GM21447 (cell line): ENCODE measurements around the gene TRIM10.
"Not testable (repeated sequence)": the region's sequence is repeated elsewhere in the genome, so short reads cannot be mapped to it uniquely, and the experiment has no call there.

ENCODE experiments used
- ATAC-seq: cut with Tn5 transposase; IDR thresholded peaks from one replicate; pipeline ENCODE4 v1.9.1; 2021; ENCODE audit not compliant: unreplicated experiment

The TRIM10 gene

DNA sequence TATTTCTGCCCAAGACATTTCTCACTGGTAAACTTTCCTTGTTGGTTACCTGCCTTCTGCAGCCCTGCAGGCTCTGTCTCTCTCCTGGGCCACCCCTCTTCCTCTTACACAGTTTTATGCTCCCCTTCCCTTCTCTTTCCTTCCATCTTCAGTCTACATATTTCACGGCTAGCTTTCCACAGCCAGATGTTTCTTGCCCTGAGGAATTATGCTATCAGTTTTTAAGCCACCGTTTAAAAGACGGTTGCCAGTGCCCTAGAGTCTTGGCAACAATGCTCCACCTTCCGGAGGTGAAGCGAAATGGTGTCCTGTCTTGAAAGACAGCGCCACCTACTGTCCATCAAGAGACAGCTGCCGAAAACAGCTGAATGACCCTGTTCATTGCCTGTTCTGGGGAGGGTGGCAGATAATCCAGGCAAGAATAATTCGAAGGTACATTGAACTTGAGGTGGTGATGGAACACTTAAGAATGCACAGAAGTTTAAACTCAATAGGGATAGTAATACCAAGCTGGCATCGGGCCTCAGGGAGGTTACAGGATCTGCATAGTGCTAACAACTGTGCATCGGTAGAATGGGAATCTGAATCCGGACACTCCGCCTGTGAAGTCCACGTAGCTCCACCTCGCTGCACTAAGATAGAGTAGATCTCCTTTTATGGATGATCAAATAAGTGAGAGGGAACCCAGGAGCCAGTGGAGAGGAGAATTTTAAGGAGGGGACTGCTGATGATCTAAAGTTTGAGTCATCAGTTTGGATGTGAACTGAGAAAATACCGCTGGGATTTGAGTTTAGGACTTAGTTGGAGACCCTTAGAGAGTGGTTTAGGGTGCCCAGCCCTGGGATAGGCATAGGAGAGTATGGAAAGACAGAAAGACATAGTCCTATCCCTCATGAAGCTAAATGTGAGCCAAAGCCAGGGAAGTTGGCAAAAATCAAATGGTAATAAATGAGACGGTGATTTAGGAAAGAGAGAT lies 29.8 kb downstream of the TRIM10 start:
- peak; percentile 63 for ATAC-seq

DNA sequence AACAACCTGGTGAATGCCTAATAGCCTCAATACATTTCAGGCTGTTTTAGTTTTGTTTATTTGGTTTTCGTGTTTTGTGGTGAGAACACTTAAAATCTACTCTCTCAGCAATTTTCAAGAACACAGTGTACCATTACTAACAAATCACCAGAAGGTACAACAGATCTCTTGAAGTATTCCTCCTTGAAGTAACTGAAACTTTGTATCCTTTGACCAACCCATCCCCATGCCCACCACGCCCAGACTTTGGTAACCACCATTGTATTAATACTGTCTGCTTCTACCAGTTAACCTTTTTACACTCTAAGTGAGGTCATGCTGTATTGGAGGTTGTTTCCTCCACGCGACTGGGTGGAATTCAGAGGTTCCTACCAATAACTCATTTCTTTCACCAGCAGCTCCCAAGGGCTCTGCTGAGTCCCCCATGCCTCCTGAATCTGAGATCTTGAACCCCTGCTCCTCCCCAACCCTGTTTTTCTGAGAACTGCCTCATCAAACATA lies 30.8 kb downstream of the TRIM10 start:
- no peak for ATAC-seq

DNA sequence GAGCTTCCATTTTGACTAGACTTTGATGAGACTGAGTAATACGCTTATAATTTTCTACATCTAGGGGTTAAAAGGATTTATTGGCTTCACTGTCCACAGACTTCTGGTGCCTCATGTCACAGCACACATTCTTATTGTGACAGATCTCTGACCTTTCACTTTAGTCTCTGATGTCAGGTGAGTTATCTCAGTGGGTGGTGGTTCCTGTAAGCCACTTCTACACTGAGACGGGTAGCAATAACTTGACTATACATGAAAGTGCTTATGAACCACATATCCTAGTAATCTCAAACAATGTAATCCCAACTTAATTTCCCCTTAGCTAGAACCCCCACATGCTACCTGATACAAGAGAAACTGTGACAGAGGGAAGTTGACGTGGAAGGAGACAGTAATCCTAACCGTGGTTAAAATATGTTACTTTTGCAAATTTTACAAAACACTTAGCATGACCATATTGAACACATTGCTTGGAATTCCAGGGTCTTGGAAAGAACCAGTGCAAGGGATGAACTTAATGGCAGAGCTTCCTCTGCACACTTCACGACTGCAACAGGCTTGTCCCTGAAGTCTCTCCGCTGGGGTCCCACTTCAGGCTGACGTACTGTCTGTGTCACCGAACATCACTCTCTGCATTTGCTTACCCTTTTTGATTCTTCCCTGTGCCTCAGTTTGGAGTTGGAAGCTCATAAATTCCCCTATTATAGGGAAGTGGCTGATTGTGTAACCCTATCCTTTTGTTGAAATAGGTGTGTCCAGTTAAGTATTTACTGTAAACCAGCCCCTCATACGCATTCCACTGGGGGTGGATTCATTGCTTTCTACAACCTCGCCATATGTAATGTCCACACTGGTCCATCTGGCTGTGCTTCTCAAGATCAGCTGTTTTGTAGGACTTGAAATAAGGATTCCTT lies 31.5 kb downstream of the TRIM10 start:
- no peak for ATAC-seq

DNA sequence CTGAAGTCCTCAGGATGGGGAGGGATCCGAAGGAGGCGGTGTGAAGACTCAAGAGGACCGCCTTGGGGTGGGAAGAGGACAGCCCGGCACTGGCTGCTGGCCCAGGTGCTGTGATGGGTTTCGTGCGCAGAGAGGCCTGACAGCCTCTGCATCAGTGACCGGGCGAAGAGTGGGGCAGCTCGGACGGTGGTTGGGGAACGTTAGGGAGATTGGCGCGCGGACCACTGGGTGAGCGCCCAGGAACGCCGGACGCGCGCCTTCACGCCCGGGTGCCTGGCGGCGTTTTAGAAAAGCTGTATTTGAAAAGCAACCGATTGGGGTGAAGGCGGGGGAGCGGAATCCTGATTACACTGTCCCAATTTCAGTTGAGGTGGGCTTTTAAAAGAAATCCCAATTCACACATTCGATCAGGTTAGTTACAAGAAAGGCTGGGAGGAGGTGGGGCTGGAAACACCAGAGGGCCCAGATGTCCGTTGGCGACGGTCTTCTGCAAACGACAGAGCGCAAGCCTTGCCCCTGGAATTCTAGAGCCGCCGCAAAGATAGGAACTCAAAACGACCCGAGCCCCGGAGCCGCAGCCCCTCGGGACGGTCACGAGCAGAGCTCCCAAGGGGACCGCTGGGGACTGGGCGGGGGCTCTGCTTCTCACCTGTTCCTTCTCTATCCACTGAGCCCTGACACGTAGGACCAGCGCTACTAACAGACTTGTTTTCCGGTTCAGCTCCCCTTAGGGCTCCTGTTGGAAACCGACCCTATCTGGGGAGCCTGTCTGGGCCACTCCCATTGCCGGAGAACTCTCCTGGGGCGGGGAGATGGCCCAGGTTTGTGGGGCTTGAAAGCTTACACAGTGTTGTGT lies 33.5 kb downstream of the TRIM10 start:
- no peak for ATAC-seq

DNA sequence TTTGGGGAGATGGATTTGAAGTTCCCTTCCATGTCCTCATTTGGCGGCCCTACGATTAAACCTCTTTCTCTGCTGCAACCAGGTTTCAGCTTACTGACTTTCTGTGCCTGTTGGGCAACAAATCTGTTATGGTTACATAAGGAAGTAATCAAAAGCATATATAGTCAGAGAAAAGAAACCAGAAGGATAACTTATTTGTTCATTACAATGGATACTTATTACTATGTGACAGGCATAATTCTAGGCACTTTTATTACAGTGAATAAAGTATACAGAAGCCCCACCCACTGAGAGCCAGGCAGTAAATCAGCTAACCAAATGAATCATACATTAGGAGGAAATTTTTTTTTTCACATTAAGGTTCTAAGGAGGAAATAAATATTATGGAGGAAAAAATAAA lies 38.5 kb downstream of the TRIM10 start:
- no peak for ATAC-seq

DNA sequence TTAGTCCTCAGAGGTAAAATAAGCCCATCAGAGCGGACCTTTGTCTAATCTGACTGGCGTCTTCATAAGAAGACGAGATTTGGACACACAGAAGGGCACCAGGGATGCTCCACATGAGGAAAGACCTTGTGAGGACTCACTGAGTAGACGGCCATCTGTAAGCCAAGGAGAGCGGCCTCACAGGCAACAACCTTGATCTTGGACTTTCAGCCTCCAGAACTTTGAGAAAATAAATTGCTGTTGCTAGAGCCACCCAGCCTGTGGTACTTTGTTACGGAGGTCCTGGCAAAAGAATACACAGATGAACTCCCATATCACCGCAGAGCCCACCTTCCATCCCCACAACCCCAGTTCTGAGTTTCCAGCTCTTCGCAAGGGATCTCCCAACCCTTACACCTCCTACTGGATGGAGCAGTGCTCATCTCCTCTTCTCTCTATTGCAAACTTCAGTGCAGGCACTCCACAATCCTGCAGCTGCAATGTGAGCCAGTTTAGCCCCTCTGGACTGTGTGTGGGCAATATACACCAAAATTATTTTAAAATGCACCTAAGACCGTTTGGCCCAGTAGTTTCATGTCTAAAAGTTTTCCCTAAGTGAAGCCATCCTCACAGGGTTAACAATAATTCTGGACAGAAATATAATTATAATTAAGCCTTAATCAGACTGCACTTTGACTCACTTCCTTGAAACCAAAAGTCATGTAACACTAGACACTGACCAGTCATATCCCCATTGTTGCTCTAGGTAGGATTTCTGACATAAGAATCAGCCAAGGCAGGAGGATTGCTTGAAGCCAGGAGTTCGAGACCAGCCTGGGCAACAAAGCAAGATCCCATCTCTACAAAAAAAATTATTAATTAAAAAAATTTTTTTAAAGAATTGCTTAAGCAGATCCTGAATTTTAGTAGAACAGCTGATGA lies 39.3 kb downstream of the TRIM10 start:
- no peak for ATAC-seq

DNA sequence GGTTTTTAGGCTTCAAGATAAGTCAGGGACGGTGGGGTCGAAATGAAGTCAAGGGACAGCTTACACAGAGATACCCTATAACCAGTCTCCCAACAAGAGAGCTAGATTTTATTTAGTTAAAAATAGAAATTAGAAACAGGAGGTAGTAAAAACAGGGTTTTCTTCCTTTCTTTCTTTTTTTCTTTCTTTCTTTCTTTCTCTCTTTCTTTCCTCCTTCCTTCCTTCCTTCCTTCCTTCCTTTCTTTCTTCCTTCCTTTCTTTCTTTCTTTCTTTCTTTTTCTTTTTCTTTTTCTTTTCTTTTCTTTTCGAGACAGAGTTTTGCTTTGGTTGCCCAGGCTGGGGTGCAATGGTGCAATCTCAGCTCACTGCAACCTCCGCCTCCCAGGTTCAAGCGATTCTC lies 42.3 kb downstream of the TRIM10 start:
- not testable (repeated sequence) for ATAC-seq

DNA sequence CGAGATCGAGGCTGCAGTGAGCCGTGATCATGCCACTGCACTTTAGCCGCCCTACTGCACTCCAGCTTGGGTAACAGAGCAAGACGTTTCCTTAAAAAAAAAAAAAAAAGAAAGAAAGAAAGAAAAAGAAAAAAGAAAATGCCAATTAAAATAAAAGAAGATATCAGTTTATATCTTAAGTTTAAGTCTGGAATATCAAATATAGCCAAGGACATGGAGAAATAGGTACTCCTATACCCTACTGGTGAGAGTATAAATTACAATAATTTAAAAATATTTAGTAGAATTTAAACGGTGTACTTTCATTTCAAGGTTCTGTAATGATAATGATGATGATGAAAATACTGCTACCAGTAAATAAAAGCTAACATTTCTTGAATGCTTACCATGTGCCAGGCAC lies 44.3 kb downstream of the TRIM10 start:
- ATAC-seq: no peak

DNA sequence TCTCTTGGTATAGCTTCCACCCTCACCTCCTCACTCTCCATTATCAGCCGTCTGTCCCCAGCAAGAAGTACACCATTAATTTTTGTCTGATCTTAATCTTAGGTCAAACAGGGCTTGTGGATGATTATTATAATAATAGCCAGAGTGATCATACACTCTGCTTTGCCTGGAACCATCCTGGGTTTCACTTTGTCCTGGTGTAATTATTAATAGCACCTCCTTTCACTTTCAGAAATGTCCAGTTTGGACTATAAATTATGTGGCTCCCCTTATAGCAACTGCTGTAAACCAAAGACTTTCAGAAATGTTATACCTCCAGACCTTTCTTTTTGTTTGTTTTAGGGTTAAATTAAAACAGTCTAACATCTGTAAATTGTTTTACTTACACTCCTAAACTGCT lies 47.2 kb downstream of the TRIM10 start:
- ATAC-seq: no peak

DNA sequence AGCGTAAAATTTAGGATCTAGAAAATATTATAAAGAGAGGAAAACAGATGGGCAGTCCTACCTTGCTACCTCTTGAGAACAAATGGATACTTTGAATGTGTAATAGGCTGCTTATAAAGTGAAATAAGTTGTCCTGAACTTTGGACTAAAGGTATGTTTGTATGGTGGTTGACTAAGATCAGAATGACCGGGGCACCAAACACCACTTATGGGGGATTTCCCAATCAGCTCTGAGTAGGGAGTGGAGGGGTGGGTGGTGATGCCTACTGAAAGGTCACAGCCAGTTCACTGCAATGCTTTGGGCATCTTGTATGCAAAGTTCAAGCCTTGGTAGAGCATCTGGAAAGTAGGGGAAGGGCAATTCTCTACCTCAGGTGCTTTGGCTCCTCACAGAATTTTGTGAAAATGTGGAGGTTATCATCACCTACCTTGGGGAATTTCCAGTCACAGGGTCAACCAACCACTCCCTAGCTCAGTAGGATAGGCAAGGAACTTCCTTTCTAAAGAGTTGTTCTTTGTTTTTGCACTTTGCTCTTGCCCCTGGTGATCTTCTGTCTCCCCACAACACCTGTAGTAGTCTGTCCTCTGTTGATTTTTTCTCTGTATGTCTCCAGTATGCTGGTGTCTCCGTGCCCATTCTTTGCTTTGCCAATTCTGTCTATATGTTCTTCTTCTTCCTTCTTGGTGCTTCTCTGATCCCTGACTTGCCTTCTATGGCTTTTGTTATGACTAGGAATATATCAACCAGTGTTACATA lies 47.8 kb downstream of the TRIM10 start, which contains the start of gene TRIM31:
Gene TRIM31, minus strand, starts transcription at position 88 of the 757 bp plus-strand sequence. CDS start 285 bp downstream, outside the sequence.
- no peak for ATAC-seq

DNA sequence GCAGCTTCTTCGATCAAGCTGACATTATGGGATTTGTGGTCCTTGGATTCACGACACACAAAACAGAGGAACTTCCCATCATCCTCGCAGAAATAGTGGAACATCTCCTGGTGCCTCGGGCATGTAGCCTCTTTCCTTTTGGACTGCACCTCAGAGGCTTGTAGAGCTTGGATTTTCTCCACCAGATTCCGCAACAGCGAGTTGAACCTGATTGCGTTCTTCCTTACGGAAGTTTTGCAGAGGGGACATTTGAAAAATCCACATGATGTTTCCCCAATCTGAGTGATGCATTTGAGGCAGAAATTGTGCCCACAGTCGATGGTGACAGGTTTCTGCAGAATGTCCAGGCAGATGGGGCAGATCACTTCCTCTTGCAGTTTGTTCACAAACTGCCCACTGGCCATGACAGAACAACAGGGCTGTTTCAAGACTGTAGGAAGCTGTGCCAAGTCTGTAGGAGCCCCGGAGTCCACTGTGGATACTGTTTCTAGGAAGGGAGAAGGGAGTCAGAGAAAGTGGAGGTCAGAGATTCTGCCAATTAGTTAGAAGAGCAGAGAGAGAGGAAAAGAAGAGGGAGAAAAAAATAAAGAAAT lies 48.5 kb downstream of the TRIM10 start:
- no peak for ATAC-seq

DNA sequence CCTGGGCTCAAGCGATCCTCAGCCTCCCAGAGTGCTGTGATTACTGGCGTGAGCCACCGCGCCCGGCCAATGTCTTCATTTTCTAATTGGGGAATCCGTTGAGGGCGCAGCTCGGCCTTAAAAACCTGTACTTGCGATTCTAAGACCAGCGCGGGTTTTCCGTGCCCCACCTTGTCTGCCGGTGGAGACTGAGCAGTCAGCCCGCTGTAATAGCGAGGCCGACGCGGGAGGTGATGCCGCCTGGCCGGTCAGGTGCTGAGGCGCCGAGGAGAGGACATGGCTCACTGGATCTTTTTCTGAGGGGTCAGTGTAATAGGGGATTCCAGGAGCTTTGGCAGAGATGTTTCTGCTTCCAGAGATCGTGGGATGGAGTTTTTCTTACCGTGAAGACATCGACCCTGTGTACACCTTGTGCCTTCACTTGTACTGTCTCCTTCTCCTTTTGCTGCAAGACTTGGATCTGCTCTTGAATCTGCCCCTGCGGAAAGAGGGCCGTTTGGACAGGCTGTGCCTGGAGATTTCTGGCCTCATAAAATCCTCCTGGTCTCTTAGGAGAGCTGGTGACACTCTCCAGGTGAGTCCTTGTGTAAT lies 49.6 kb downstream of the TRIM10 start:
- no peak for ATAC-seq

DNA sequence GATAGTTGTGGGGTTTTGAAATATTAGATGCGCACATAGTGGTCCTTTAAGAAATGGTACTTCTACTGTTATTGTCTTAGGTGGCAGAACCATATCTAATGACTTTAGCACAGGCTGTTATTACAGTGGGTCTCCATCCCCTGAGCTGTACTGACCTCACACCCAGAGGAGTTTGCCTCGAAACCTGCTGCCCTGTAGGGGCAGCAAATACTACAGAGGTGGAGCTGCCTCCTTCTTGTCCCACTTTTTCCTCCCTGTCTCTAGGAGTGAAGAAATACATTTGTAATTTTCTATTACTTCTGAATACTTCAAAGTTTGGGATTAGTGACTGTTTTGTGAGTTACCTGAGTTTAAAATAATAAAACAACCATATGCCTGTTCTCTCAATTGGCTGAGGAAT lies 56.4 kb downstream of the TRIM10 start:
- ATAC-seq: no peak

DNA sequence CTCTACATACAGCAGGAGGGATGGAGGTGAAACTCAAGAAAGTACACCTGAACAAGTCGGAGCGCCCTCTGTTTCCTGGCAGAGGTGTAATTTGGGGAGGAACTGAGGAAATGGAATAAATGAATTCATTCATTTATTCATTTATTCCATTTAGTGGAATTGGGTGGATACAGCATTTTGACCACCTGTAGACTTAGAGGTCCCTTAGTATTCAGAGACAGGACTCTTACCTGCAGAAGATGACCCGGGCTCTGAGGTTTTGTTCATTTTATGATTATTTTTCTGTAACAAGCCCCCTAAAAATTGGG lies 57.2 kb downstream of the TRIM10 start:
- no peak for ATAC-seq

DNA sequence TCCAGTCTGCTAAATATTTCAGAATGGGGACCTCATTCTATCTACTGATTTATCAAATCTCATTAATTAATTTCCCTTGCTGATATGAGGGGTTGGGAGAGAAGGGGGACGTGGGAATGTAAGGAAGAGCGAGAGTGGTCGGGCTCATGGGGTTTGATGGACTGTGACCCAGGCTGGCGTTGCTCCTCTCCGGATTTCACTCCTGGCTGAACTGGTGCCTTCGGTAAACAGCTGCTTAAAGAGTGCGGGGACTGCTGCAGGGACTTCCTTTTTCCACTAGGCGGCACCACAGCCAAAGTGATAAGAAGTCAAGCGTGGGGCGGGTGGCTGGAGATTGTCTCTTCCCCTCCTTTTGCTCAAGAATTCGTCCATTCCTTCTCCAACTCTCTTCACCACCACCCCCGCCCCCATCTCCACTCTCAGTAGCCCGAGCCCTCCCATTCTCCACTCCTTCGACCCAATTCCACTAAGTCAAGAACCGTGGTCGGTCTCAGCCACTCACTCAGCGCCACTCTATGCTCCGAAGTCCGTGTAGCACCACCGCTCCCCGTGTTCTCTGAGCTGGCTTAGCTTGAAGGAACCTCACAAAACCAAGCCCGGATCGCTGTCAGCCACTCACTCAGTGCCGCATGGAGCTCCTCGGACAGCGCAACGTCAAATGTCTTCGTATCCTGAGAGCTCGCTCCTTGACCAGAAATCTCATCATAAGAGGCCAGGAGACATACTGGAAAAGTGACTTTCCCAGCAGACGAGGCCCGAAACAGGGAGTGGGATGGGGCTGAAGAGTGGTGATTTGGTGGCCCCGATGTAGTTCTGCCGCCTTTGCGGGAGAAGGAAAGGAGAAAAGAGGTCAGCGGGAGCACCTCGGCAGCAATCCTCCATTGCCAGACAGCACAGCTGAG lies 57.8 kb downstream of the TRIM10 start:
- ATAC-seq: peak; percentile 64

DNA sequence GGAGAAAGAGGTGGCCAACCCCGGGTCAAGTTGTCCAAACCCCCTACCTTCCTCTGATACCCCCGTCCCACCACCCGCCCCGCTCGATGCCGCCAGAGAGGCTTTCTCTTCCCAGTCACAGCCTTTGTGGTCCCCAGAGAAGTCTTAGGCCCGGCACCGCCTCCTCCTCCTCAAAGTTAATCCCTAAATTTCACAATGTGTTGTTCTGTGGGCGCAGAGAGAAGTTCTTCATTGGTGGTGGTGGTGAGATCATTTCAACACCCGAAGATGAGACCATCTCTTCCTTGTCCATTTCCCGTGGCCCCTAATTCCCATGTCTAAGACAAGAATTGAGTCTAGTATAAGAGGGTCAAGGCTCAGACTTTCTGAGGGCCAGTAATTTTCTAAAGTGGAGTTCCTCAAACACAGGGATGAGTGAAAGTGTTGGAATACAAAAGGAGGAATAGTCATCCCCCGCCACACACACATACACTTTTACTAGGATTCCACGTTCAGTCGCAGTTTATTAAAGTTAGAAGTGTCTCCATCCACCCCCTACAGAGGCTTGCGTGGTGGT lies 58.5 kb downstream of the TRIM10 start:
- no peak for ATAC-seq
